HG02610 (cell line): ENCODE measurements around the gene ITM2C.
A peak's percentile ranks its signal among the peaks of the same experiment; 100 is the strongest.

Experiments used
- ATAC-seq: cut with Tn5 transposase; IDR thresholded peaks from one replicate; pipeline ENCODE4 v1.9.1; 2021; ENCODE audit warnings: mild to moderate bottlenecking, moderate library complexity; ENCODE audit not compliant: unreplicated experiment

ITM2C gene

DNA sequence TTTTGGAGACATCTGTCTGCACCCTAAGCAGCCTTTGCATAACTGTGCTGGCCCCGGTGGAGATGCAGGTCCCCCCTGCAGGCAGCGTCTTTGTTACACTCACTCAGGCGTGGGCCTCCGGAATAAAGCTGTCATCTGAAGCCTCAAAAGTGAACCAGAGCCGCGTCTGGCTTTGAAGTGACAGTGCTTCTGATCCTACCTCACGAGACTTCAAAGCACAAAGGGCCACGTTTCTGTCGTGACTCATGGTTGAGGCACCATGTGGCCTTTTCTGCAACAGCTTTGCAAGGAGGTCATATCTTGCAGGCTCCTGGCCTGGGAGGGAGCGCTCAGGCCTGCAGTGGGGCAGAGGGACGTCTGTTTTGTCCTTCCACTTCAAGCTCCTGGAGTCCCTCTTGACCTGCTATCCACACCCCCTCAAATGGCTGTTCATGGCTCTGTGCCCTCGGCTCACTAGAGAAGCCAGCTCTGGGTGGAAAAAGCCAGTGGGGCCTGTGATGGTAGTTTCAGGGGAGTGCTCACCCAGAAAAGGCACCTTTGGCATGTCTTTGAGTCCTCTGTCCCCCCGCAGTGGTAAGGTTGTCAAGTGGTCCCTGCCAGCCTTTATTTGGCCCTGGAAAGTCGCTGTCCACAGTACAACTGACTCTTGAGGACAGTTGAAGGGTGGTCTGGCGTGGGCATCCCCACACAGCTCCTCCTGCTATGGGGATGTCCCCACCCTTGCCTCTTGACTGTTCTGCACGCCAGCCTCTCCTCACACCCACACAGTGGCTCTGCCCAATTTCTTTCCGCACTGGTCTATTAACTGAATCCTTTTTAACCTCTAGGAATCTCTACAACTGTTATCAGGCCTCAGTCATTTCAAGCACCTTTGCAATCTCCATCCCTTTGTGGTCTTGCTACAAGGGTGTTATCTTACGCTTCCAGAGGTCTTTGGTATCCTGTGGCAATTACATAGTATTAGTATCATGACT lies 41.0 kb downstream of the ITM2C start:
- no peak for ATAC-seq

DNA sequence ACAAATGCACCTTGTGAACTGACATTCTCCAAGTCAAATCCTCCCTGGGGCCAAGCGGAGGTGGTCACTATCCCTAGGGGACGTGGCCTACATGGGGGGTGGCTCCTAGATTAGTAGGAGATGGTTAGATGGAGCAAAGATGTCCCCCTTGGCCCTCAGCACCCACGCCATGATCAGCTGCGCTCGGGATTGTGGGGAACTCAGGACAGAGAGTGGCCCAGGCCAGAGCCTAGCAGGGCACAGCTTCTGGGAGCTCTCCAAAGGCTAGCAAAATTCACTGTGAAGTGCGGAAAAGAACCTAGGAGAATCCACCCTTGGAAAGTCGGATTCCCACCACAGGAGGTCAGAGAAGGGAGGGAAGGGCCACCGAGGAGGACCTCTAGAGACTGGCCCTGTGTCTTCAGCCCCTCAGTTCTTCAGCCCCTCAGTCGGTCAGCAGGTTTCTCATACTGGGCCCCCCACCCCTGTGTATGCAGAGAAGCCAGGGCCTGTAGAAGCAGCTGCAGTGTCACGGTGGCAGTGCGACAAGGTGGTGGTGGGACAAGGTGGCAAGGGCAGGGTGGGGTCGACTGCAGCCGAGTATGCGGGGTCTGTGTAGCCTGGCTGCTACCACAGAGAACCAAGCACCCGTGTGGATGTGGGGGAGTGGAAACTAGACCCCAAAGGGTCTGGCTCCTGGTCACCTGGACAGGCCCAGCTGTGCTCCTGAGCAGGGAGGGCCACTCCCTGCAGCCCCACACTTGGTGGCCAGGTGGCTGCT lies 41.9 kb downstream of the ITM2C start:
- no peak for ATAC-seq

DNA sequence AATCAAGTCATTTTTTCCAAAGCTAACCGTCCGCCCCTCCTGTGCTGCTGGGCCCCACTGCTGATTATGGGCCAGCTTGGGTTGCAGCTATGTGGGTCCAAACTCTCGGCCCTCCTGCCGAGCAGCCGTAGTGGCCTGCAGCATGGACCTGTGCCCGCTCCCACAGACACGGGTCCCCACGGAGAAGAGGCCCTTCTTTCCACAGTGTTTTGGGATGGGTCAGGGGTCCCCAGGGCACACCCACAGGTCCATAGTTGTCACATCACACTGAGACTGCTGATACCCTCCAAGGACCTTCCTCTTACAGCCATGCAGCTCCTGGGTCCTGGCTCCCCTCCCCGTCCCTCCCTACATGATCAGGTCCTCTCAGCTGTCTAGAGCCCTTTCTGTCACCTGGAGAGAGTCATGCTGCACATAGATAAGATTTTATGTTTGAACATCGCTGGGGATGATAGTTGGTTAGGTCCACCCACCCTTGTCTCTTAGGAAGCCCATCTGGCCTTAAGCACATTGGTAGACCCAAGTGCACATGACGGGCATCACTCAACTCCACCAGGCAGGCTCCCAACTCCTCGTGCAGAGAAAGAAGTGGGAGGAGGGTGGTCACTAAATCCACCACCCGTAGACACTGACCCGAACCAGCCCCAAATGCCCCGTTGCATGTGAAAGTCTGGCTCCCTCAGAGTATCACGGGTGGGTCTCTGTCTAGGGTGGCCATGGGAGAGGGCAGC lies 42.8 kb downstream of the ITM2C start:
- no peak for ATAC-seq

DNA sequence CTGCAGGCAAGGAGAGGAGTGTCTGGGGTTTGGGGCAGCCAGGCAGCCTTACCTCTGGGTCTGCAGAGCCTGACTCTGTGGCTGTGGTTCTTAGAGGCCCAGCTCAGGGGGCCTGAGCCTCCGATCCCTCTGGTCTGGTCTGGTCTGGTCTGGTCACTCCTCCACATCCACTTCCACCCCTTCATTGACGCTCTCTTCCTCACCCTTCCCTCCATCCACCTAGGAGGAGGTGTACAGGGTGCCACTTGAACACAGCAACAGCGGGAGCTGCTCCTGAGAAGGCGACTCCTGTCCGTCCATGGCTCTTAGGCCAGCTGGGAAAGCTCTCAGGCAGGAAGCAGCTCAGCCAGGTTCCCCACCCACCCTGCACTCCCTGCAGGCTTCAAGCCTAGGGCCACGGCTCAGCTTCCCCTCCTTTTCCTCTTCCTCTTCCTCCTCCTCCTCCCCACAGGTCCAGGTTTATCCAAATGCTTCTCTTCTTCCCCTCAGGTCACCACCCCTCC lies 43.4 kb downstream of the ITM2C start:
- ATAC-seq = no peak

DNA sequence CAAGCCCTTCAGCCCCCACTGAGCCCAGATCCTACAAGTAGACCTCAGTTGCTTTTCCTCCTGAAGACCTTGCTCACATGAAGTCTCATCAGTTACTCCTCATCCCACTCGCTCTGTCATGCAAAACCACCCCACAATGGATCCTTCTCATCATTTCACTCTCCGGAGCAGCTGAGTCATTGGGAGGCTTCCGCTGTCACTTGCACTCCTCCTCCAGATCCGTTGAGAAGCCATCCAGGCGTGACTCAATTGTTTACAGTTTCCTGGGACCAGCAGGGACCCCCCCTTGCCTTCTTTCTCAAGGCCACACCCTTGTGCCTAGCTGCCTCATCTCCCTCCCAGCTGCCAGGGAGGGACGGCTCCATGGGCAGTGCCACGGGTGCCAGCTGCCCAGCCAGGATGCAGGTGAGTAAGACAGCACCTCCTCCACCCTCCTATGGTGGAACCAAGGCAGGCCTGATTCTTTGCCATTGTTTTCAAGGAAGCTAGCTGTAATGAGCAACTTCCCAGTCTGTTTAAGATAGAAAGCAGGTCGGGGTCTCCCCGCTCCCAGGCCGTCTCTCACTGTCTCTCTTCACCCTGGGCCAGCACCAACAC lies 44.0 kb downstream of the ITM2C start:
- ATAC-seq = peak; percentile 38

DNA sequence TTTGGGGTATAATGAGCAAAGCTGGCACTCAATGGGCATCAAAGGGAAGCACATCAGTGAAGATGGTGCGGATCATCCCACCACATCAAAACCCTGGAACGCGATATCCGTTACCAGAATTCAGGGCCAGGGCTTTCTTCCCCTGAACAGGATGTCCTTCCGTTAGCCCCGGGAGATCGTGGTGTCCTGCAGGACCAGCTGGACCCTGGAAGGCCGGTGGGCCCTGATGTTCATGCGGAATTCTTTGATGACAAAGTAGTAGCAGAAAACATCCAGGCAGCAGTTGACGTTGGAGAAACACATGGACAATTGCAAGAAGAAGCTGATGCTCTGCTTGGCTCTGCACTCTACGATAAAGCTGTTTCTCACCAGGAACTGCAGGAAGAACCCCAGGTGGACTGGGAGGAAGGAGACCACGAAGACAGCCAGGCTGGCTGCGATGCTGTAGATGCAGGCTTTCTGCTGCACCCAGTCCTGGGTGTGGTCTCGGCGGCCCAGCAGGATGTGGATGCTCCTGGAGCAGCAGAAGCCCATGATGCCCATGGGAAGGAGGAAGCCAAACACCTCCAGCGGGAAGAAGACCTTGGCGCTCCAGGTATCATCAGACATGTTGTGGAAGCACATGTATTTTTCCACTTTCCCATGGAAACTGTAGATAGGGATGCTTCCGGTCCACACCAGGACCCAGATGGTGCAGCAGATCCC lies 45.3 kb downstream of the ITM2C start:
- ATAC-seq = no peak

DNA sequence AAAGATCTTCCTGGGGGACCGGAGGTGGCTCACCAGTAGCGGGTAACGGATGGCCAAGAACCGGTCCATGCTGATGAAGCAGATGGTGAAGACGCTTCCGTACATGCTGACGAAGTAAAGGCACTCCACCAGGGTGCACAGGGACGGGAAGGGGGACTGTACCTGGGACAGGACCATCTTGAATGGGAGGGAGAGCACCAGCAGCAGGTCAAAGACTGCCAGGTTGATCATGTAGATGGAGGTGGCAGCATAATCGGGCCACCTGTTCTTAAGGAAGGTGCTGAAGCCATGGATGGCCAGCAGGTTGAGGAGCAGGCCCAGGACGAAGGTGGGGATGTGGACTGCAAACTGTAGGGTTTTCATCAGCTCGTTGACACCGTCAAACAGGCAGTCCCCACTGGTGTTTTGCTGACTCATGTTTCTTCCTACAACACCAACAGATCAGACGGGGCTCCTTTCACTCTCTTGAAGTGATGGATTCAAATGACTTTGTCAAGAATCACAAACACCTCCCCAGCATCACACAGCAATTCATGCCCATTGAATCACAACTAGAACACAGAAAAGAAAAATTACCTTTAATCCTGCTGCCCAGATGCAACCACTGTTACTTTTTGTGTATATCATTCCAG lies 45.9 kb downstream of the ITM2C start:
- no peak for ATAC-seq

DNA sequence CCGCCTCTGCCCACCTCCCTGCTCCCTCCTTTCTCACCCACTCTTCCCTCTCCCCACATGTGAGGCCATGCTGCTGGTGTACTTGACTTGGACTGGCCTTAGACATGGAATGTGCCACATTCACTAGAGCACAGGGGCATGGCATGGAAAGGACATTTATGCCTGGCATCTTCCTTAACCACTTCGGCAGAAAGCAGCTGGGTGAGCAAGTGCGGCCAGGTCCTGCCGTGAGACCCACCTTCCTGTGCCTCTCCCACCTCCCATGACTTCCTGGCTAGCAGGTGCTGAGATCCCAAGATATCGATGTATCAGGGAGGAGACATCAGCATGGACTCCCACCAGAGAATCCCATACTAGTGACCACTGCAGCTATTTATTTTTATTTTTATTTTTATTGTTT lies 47.3 kb downstream of the ITM2C start:
- ATAC-seq = no peak

DNA sequence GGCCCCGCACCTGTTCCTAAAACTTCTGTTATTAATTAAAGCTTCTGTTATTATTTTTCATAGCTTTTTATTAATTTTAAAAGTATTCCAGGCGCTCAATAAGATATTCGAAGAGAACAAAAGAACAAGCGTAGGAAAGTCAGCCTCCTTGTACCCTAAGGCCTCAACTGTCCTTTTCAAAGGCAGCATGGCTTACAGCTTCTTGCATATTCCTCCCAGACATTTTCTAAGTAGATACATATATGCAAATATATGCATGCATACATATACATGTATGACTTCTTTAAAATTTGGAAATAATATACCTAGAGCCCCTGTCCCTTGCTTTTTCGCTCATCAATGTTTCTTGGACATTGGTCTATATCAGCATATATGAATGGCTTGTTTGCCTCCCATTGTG lies 48.0 kb downstream of the ITM2C start:
- no peak for ATAC-seq

DNA sequence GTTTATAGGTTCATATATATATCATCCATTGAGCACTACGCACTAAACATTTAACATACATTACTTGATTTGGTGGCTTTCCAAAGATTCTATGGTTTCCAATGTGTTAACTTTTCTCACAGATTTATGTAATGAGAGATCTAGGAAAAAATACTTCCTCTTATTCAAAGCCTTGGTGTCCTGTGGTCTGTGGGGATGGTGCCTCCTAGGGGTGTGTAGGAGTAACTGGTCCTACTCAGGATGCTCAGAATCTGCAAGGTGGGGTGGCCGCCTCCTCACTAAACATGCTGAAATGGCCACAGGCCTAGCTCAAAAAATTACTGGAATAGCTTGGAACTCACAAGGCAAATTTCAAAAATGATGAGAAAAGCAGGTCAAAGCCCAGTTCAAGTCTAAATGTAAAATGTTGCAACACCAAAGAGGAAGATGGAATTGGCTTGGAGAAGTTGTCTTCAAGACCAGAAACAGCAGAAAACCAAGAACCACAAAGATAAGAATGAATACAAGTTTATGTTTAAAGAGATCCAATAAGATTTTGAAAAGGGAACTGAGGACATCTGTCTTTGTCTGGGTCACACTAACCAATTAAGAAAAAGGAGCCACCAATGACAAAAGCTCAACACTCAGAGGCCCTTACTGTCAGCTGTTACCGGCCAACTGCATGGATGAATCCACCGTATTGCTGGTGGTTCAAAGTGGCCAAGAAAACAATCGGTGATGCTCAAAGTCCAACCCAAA lies 48.8 kb downstream of the ITM2C start:
- no peak for ATAC-seq

DNA sequence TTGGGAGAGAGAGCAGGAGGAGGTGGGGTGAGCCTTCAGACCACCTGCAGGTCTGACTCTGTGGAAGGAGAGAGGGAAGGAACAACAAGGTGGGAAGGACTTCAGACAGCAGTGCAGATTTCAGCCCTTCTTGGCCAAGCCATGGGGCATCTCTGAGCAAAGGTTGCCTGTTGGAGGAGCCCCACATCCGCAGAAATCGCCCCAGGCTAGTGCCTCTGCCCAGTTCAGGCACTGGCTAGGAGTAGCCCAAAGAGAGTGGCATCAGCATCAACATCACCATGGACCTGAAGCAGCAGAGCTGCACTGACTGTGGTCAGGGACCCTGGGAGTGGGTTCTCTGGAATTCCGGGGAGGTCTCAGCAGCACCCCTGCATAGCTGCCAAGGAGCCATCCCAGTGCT lies 50.1 kb downstream of the ITM2C start:
- no peak for ATAC-seq

DNA sequence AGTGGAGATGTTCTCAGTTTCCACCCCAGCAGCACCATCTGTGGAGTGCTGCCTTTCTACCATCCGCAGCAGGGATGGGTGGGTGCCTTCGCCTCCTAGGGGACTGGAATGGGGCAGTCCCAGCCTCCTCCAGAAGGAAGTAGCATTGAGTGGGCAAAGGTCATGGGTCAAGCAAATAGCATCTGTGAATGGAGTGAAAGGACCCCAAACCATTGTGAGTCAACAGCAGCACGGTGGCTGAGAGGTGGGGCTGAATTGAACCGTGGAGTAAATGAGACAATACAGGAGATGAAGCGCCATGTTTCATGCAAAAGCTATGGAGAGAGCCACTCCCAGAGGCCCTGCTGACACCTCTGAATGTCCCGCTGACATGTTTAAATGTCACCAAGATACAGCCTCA lies 50.6 kb downstream of the ITM2C start:
- ATAC-seq = no peak

DNA sequence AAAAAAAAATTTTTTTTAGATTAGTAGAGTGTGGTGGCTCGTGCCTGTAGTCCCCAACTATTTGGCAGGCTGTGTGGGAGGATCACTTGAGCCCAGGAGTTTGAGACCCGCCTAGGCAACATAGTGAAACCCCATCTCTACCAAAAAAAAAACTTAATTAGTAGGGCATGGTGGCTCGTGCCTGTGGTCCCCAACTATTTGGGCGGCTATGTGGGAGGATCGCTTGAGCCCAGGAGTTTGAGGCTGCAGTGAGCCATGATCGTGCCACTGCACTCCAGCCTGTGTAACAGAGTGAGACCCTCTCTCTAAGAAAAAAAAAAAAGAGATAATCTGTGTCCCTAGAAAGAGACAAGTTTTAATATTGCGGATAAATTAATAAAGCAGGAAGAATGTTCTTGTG lies 51.5 kb downstream of the ITM2C start:
- ATAC-seq = no peak

DNA sequence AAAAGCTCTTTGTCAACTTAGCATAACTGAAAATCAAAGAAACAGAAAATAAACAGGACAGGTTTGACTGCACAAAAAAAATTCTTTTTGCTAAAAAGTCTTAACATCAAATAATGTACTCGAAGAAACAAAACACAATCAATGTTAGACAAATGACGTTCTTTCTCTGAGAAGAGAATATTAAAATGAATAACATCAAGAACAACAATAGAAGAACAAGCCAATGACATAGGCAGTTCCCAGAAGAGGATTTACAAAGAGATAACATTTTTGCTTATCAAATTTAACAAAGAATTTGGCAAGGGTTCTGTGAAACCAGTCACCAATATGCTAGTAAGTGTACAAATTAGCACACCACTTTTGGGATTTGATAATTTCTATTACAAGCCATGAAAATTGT lies 54.5 kb downstream of the ITM2C start:
- no peak for ATAC-seq

DNA sequence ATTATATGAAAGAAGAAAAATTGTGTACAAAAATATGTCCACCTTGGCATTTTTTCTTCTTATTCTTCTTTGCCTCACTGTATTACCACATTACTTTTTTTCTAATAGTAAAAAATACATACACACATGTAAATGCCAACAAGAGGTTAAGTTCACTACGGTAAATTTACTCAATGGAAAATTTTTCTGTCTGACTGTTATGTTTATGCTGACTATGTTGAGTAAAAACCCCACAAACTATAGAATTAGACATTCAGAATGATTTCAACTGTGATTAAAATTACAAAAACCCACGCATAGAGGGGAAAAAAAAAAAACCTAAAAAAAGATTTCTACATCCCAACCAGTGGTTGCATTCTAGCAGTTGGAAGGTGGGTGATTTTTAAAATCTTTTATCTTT lies 54.9 kb downstream of the ITM2C start:
- no peak for ATAC-seq

DNA sequence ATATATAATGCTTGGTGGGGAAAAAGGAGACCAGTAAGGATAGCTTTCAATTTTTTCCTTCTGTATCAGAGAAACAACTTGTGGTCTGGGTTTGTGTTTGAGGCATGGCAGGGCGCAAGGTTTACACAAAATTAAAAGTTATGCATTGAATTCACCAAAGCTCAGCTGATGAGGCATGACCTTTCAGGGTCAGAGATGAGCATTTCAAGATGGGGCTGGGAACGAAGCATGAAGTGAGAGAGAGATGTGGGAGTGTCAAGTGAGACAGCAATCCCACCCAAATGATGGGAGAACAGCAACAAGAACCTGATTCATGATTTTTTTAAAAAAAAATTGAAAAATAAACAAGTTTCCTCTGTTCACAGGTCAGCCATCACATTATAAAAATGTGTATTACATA lies 55.4 kb downstream of the ITM2C start:
- ATAC-seq = no peak

DNA sequence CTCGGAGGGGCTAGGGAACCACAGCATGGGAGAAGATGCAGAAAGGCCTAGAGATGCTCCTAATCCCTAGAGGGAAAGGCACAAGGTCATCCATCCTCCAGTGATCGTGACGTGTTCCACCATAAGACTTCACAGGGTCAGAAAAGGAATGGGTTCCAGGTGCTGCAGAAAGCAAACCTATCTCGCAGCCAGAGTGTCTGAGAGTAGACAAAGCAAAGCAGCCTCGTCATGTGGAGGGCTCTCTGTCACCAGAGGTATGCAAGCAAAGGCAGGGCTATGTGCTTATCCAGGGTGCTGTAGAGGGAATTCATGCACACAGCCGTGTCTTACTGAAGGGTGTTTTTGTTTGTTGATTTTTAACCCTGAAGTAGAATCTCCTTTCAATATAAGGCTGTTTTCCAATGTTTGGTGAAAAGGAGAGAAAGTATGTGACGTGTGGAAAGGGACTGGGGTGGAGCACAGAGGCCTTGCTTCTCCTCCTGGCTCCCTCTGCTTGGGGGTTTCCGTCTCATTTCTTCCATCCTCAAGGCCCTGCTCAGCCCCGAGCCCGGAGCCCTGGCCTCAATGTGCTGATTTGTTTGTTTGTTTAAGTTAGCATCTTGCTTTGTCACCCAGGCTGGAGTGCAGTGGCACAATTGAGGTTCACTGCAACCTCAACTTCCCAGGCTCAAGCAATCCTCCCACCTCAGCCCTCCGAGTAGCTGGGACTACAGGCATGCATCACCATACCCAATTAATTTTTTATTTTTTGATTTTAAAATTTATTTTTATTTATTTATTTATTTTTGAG lies 57.3 kb downstream of the ITM2C start:
- ATAC-seq = no peak
